ENCODE data around the gene PRKN. TPM values are rescaled to one million over a fixed set of nuclear protein-coding genes. Genes with fewer than 3 reads are reported as not detected.

The PRKN gene
- total RNA-seq, 1 donor from 2014 or later, result 2.8 TPM

DNA sequence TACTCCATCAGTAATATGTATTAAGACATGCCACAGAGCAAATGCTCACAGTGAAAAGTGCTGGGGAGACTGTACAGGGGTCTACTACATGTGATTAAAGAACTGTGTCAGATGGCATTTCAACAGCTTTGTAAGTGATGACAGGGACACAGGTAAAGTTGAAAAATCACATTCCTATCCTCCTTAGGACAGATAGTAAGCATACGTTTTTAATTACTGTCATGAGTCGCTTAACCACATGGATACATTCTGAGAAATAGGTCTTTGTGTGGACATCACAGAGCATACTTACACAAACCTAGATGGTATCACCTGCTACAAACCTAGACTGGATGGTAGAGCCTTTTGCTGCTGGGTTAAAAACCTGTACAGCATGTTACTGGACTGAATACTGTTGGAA, 807.9 kb downstream of the PRKN start:
- Histone ChIP-seq H2AFZ (replicated peaks) (no peak overlapping the region), H3K36me3 (no peaks in the 10 kb centered on the region), H3K4me1 (peaks cover 12% of the 10 kb centered on the region), H3F3A (ENCODE audit: low read depth) (no peaks in the 10 kb centered on the region), H3K4me2 (no peak overlapping the region), H3K27ac (no peak overlapping the region), H3K27me3 (no peaks in the 10 kb centered on the region), H3K79me2 (ENCODE audit: low read depth) (no peaks in the 10 kb centered on the region), H3K4me3 (no peak overlapping the region), H4K20me1 (ENCODE audit: low read depth) (no peaks in the 10 kb centered on the region), H3K9me3 (ENCODE audit: low read depth) (no peaks in the 10 kb centered on the region), H3K9ac (no peak overlapping the region)
- Mint-ChIP-seq H3K27ac (no peak overlapping the region), H3K4me3 (no peak overlapping the region), H3K27me3 (ENCODE audit: insufficient read depth, low read depth) (no peaks in the 10 kb centered on the region), H3K36me3 (no peaks in the 10 kb centered on the region), H3K4me1 (peaks cover 11% of the 10 kb centered on the region), H3K9me3 (no peaks in the 10 kb centered on the region)
- no peak for DNase-seq (ENCODE audit: low spot score)
- TF ChIP-seq EZH2phosphoT487 (IDR thresholded peaks at IDR 0.05) (no peak), EZH2 (IDR thresholded peaks at IDR 0.05) (no peak)
- TF ChIP-seq, protein P1, sequence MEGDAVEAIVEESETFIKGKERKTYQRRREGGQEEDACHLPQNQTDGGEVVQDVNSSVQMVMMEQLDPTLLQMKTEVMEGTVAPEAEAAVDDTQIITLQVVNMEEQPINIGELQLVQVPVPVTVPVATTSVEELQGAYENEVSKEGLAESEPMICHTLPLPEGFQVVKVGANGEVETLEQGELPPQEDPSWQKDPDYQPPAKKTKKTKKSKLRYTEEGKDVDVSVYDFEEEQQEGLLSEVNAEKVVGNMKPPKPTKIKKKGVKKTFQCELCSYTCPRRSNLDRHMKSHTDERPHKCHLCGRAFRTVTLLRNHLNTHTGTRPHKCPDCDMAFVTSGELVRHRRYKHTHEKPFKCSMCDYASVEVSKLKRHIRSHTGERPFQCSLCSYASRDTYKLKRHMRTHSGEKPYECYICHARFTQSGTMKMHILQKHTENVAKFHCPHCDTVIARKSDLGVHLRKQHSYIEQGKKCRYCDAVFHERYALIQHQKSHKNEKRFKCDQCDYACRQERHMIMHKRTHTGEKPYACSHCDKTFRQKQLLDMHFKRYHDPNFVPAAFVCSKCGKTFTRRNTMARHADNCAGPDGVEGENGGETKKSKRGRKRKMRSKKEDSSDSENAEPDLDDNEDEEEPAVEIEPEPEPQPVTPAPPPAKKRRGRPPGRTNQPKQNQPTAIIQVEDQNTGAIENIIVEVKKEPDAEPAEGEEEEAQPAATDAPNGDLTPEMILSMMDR (IDR thresholded peaks at IDR 0.05), result no peak

- H4K20me1 ChIP-seq (ENCODE audit: low read depth), result no peaks in the 10 kb centered on the region
- no peak overlapping the region for H3K27ac ChIP-seq
- no peaks in the 10 kb centered on the region for H3F3A ChIP-seq (ENCODE audit: low read depth)
- no peaks in the 10 kb centered on the region for H3K79me2 ChIP-seq (ENCODE audit: low read depth)
- no peaks in the 10 kb centered on the region for H3K9me3 ChIP-seq (ENCODE audit: low read depth)
- H3K4me1 ChIP-seq, result peaks cover 12% of the 10 kb centered on the region
- no peak overlapping the region for H3K4me2 ChIP-seq
- no peak overlapping the region for H3K4me3 Mint-ChIP-seq
- no peak for DNase-seq (ENCODE audit: low spot score)
- H3K9ac ChIP-seq, result no peak overlapping the region
- no peak for TF ChIP-seq EZH2phosphoT487 (IDR thresholded peaks at IDR 0.05)
- TF ChIP-seq, protein P1 (IDR thresholded peaks at IDR 0.05), result no peak
- no peak for TF ChIP-seq EZH2 (IDR thresholded peaks at IDR 0.05)
- H3K27me3 Mint-ChIP-seq (ENCODE audit: insufficient read depth, low read depth), result no peaks in the 10 kb centered on the region
- H3K27ac Mint-ChIP-seq, result no peak overlapping the region
- H3K36me3 ChIP-seq, result no peaks in the 10 kb centered on the region
- no peak overlapping the region for H3K4me3 ChIP-seq
- no peaks in the 10 kb centered on the region for H3K27me3 ChIP-seq
- H3K36me3 Mint-ChIP-seq, result no peaks in the 10 kb centered on the region
- no peaks in the 10 kb centered on the region for H3K9me3 Mint-ChIP-seq
- peaks cover 11% of the 10 kb centered on the region for H3K4me1 Mint-ChIP-seq
- H2AFZ ChIP-seq (replicated peaks), result no peak overlapping the region
Observed at GRCh38 chr6:161918628-161919205, 808.8 kb downstream of the PRKN start.

GRCh38 chr6:161918109-161918531, 809.4 kb downstream of the PRKN start:
- no peak for DNase-seq (ENCODE audit: low spot score)
- no peak overlapping the region for H2AFZ ChIP-seq (replicated peaks)
- H4K20me1 ChIP-seq (ENCODE audit: low read depth), result no peaks in the 10 kb centered on the region
- H3K79me2 ChIP-seq (ENCODE audit: low read depth), result no peaks in the 10 kb centered on the region
- H3K27me3 Mint-ChIP-seq (ENCODE audit: insufficient read depth, low read depth), result no peaks in the 10 kb centered on the region
- no peak overlapping the region for H3K27ac Mint-ChIP-seq
- H3K4me3 ChIP-seq, result no peak overlapping the region
- no peak overlapping the region for H3K4me3 Mint-ChIP-seq
- H3K4me1 Mint-ChIP-seq, result peaks cover 11% of the 10 kb centered on the region
- no peaks in the 10 kb centered on the region for H3K9me3 Mint-ChIP-seq
- no peaks in the 10 kb centered on the region for H3K36me3 Mint-ChIP-seq
- no peak for TF ChIP-seq EZH2phosphoT487 (IDR thresholded peaks at IDR 0.05)
- TF ChIP-seq, protein P1 (IDR thresholded peaks at IDR 0.05), result no peak
- no peak for TF ChIP-seq EZH2 (IDR thresholded peaks at IDR 0.05)
- H3K27ac ChIP-seq, result no peak overlapping the region
- H3F3A ChIP-seq (ENCODE audit: low read depth), result no peaks in the 10 kb centered on the region
- H3K36me3 ChIP-seq, result no peaks in the 10 kb centered on the region
- peaks cover 12% of the 10 kb centered on the region for H3K4me1 ChIP-seq
- no peaks in the 10 kb centered on the region for H3K27me3 ChIP-seq
- H3K9me3 ChIP-seq (ENCODE audit: low read depth), result no peaks in the 10 kb centered on the region
- no peak overlapping the region for H3K4me2 ChIP-seq
- H3K9ac ChIP-seq, result no peak overlapping the region

All from neural progenitor cell (in vitro differentiated cells).